ENCODE results near the gene DLGAP4. TPM values are rescaled to one million over a fixed set of nuclear protein-coding genes. Genes with fewer than 3 reads are reported as not detected.

Gene DLGAP4
- total RNA-seq, 1 experiment from 2014 or later, result 40.3 TPM

- H3K9ac ChIP-seq (ENCODE audit: low read length), result no peak overlapping the region
- no peak overlapping the region for H3K27ac ChIP-seq (ENCODE audit: low read depth, low read length)
- H3K36me3 ChIP-seq (ENCODE audit: control insufficient read depth in 1 of 2, insufficient read depth in 2 of 2, low read length in 2 of 2), result no peaks in the 10 kb centered on the region
- no peaks in the 10 kb centered on the region for H3K27me3 ChIP-seq (ENCODE audit: insufficient read depth, low read length)
- ATAC-seq (no peak), DNase-seq (ENCODE audit: low read depth, low spot score) (no peak)
- BruUV-seq (replicated peaks), result no TSS peak
- H2AFZ ChIP-seq (ENCODE audit: low read depth, low read length, poor library complexity, severe bottlenecking), result no peak overlapping the region
- H3K4me1 ChIP-seq (ENCODE audit: control insufficient read depth in 1 of 2, insufficient read depth in 2 of 2, low read length in 2 of 2), result no peaks in the 10 kb centered on the region
- no peak overlapping the region for H3K4me3 ChIP-seq (replicated peaks in 1 of 2; ENCODE audit: low read depth in 1 of 2, low read length in 2 of 2)
- ChIA-PET POLR2A (no interaction called here), CTCF (interaction anchor here (0.9 to 4.1 kb wide), 5 partner anchors 125 to 331 kb away, joined by 3 to 57 read pairs (median 4); partner anchors contain the start of gene RAB5IF), RAD21 (ENCODE audit: low non-redundant PET in 1 of 2, low total read pairs in 2 of 2, uncharacterized antibody in 2 of 2, unreplicated experiment in 2 of 2) (interaction anchor here (1.2 to 1.6 kb wide), 3 partner anchors 125 to 165 kb away, joined by 4 to 7 read pairs (median 5); no protein-coding TSS in a partner anchor)
- H3K79me2 ChIP-seq (ENCODE audit: insufficient read depth, low read length), result no peaks in the 10 kb centered on the region
- no peaks in the 10 kb centered on the region for H3K9me2 ChIP-seq (ENCODE audit: insufficient read depth)
- no peaks in the 10 kb centered on the region for H3K9me3 ChIP-seq (ENCODE audit: control insufficient read depth in 1 of 2, insufficient read depth in 1 of 2, low read depth in 1 of 2, low read length in 2 of 2)
- H3K4me2 ChIP-seq (ENCODE audit: low read length), result no peak overlapping the region
- TF ChIP-seq ELF1 (IDR thresholded peaks at IDR 0.05; ENCODE audit: borderline replicate concordance, low read depth) (no peak), SP1 (IDR thresholded peaks at IDR 0.05; ENCODE audit: low read depth) (no peak), JUND (IDR thresholded peaks at IDR 0.05) (no peak), POLR2AphosphoS5 (IDR thresholded peaks at IDR 0.05; ENCODE audit: low read depth, low read length) (no peak), ATF3 (IDR thresholded peaks at IDR 0.05) (no peak), ZNF274 (IDR thresholded peaks at IDR 0.05; ENCODE audit: low read depth, low read length) (no peak), FOSL1 (IDR thresholded peaks at IDR 0.05; ENCODE audit: low read depth) (no peak), CEBPB (IDR thresholded peaks at IDR 0.05; ENCODE audit: low read depth) (no peak), YY1 (IDR thresholded peaks at IDR 0.05; ENCODE audit: extremely low read depth, insufficient replicate concordance, low read depth, low read length) (no peak), MAX (IDR thresholded peaks at IDR 0.05) (no peak)
- no peaks in the 10 kb centered on the region for H4K20me1 ChIP-seq (ENCODE audit: insufficient read depth)
- intact Hi-C loops (cut with micrococcal nuclease), result no loop called here
Observed at GRCh38 chr20:36274181-36274841, 31.8 kb upstream of the DLGAP4 start.

- no TSS peak for BruUV-seq (replicated peaks)
- no peak for ATAC-seq
- POLR2A ChIA-PET, result no interaction called here
- TF ChIP-seq MAX (IDR thresholded peaks at IDR 0.05) (no peak), JUND (IDR thresholded peaks at IDR 0.05) (no peak), CBX3 (IDR thresholded peaks at IDR 0.05; ENCODE audit: low read depth) (no peak), FOSL1 (IDR thresholded peaks at IDR 0.05; ENCODE audit: low read depth) (no peak), ZBTB33 (IDR thresholded peaks at IDR 0.05; ENCODE audit: extremely low read depth, insufficient replicate concordance, low read length) (no peak), SRF (IDR thresholded peaks at IDR 0.05; ENCODE audit: low read depth) (no peak), ZNF274 (IDR thresholded peaks at IDR 0.05; ENCODE audit: low read depth, low read length) (no peak), REST (IDR thresholded peaks at IDR 0.05; ENCODE audit: low read depth) (no peak)
Observed at GRCh38 chr20:36275011-36275410, 31.1 kb upstream of the DLGAP4 start.

More at GRCh38 chr20:36275011-36275410, 31.1 kb upstream of the DLGAP4 start:
- Histone ChIP-seq H3K4me1 (ENCODE audit: control insufficient read depth in 1 of 2, insufficient read depth in 2 of 2, low read length in 2 of 2) (no peaks in the 10 kb centered on the region), H3K4me3 (replicated peaks in 1 of 2; ENCODE audit: low read depth in 1 of 2, low read length in 2 of 2) (no peak overlapping the region), H3K27me3 (ENCODE audit: insufficient read depth, low read length) (no peaks in the 10 kb centered on the region), H3K79me2 (ENCODE audit: insufficient read depth, low read length) (no peaks in the 10 kb centered on the region), H3K27ac (ENCODE audit: low read depth, low read length) (no peak overlapping the region), H3K9ac (ENCODE audit: low read length) (no peak overlapping the region), H3K36me3 (ENCODE audit: control insufficient read depth in 1 of 2, insufficient read depth in 2 of 2, low read length in 2 of 2) (no peaks in the 10 kb centered on the region), H4K20me1 (ENCODE audit: insufficient read depth) (no peaks in the 10 kb centered on the region), H3K9me2 (ENCODE audit: insufficient read depth) (no peaks in the 10 kb centered on the region), H3K4me2 (ENCODE audit: low read length) (no peak overlapping the region), H2AFZ (ENCODE audit: low read depth, low read length, poor library complexity, severe bottlenecking) (no peak overlapping the region), H3K9me3 (ENCODE audit: control insufficient read depth in 1 of 2, insufficient read depth in 1 of 2, low read depth in 1 of 2, low read length in 2 of 2) (no peaks in the 10 kb centered on the region)
- CTCF ChIA-PET, result no interaction called here
- DNase-seq (ENCODE audit: low read depth, low spot score), result no peak
- RAD21 ChIA-PET (ENCODE audit: low non-redundant PET in 1 of 2, low total read pairs in 2 of 2, uncharacterized antibody in 2 of 2, unreplicated experiment in 2 of 2), result no interaction called here
- intact Hi-C loops (cut with micrococcal nuclease), result no loop called here
